ENCODE data around the gene PGM2L1. TPM values are rescaled to one million over a fixed set of nuclear protein-coding genes. Genes with fewer than 3 reads are reported as not detected.

PGM2L1 gene
- total RNA-seq, 4 donors from 2014 or later = 1.0 to 21.8 (median 8.8) TPM

GRCh38 chr11:74325649-74326645, 72.3 kb downstream of the PGM2L1 start:
- peak overlapping the region in 1 of 2 donors; percentile 24 for H3K27ac ChIP-seq

GRCh38 chr11:74322667-74323066, 75.6 kb downstream of the PGM2L1 start:
- Histone ChIP-seq H3K27ac (no peak overlapping the region), H3K36me3 (no peaks in the 10 kb centered on the region), H3K9me3 (no peaks in the 10 kb centered on the region), H3K27me3 (no peaks in the 10 kb centered on the region), H3K4me1 (no peaks in the 10 kb centered on the region), H3K4me3 (no peak overlapping the region)
- TF ChIP-seq, protein P1, sequence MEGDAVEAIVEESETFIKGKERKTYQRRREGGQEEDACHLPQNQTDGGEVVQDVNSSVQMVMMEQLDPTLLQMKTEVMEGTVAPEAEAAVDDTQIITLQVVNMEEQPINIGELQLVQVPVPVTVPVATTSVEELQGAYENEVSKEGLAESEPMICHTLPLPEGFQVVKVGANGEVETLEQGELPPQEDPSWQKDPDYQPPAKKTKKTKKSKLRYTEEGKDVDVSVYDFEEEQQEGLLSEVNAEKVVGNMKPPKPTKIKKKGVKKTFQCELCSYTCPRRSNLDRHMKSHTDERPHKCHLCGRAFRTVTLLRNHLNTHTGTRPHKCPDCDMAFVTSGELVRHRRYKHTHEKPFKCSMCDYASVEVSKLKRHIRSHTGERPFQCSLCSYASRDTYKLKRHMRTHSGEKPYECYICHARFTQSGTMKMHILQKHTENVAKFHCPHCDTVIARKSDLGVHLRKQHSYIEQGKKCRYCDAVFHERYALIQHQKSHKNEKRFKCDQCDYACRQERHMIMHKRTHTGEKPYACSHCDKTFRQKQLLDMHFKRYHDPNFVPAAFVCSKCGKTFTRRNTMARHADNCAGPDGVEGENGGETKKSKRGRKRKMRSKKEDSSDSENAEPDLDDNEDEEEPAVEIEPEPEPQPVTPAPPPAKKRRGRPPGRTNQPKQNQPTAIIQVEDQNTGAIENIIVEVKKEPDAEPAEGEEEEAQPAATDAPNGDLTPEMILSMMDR (IDR thresholded peaks at IDR 0.05) = no peak
- TF ChIP-seq POLR2A (IDR thresholded peaks at IDR 0.05) = no peak
- DNase-seq = peak in 1 of 2 donors; percentile 44
- intact Hi-C loops (cut with DNase I; ENCODE audit: low total_unique reads) = no loop called here

More at GRCh38 chr11:74325649-74326645, 72.3 kb downstream of the PGM2L1 start:
- TF ChIP-seq POLR2A (IDR thresholded peaks at IDR 0.05) = no peak
- TF ChIP-seq, protein P1 (IDR thresholded peaks at IDR 0.05) = no peak
- H3K9me3 ChIP-seq = no peaks in the 10 kb centered on the region
- no peaks in the 10 kb centered on the region for H3K27me3 ChIP-seq
- H3K4me1 ChIP-seq = no peaks in the 10 kb centered on the region
- no peaks in the 10 kb centered on the region for H3K36me3 ChIP-seq
- H3K4me3 ChIP-seq = no peak overlapping the region
- intact Hi-C loops (cut with DNase I; ENCODE audit: low total_unique reads) = loop anchor here (5.0 kb wide), 1 partner anchor 74 kb away; no protein-coding TSS in a partner anchor
- peak; percentile 69 to 84 for DNase-seq

DNA sequence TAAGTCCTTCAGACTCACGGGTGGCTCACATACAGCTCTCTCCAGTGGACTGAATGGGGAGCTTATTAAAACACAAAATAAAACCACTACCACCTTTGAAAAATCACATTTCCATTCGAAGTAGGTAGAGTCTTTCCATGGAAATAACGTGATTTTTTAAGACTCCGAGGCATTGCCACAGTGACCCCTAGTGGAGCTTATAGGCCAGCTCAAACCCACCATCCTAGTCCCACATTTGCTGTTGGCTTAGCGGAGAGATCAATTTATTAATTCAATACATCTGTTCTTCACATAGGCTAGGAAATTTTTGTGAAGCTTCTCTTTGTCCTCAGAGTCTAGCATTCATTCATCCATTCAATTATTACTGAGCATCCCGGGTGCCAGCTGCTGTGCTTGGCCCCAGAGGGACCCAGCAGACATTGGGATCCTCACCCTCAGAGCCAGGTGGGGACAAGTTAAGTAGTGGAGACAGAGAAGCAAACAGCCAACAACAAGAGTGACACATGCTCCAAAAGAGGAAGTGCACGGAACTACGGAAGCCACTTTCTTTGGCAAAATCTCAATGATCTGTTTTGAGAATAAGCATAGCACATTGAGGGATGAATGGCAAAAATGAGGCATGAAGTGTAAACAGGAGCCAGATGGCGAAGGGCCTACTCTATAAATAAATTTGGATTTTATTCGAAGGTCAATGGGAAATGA, 76.6 kb downstream of the PGM2L1 start:
- no peaks in the 10 kb centered on the region for H3K27me3 ChIP-seq
- intact Hi-C loops (cut with DNase I; ENCODE audit: low total_unique reads) = no loop called here
- no peaks in the 10 kb centered on the region for H3K4me1 ChIP-seq
- TF ChIP-seq POLR2A (IDR thresholded peaks at IDR 0.05) = no peak
- TF ChIP-seq, protein P1 (IDR thresholded peaks at IDR 0.05) = peak; percentile 47 to 67 (median 53)
- peak in 1 of 2 donors; percentile 27 for DNase-seq
- H3K4me3 ChIP-seq = no peak overlapping the region
- no peak overlapping the region for H3K27ac ChIP-seq
- no peaks in the 10 kb centered on the region for H3K36me3 ChIP-seq
- peaks cover 0 to 6% of the 10 kb centered on the region in 2 donors for H3K9me3 ChIP-seq

GRCh38 chr11:74320538-74320937, 77.7 kb downstream of the PGM2L1 start:
- no peaks in the 10 kb centered on the region for H3K36me3 ChIP-seq
- no peak for DNase-seq
- no peak overlapping the region for H3K27ac ChIP-seq
- H3K9me3 ChIP-seq = peaks cover 0 to 11% of the 10 kb centered on the region in 2 donors
- intact Hi-C loops (cut with DNase I; ENCODE audit: low total_unique reads) = no loop called here
- H3K4me1 ChIP-seq = no peaks in the 10 kb centered on the region
- H3K27me3 ChIP-seq = no peaks in the 10 kb centered on the region
- no peak overlapping the region for H3K4me3 ChIP-seq
- TF ChIP-seq, protein P1 (IDR thresholded peaks at IDR 0.05) = no peak
- no peak for TF ChIP-seq POLR2A (IDR thresholded peaks at IDR 0.05)

All from uterus (tissue), 4 donors.